ENCODE results near the gene PLAGL2.

PLAGL2 gene

GRCh38 chr20:32157611-32158010 lies 49.9 kb downstream of the PLAGL2 start:
- no peaks in the 10 kb centered on the region for H3K27me3 ChIP-seq (ENCODE audit: low read depth, low read length)
- no peaks in the 10 kb centered on the region for H4K20me1 ChIP-seq (ENCODE audit: insufficient read depth, low read length)
- H3K79me2 ChIP-seq (ENCODE audit: low read length): no peaks in the 10 kb centered on the region
- no peak for TF ChIP-seq EZH2phosphoT487 (IDR thresholded peaks at IDR 0.05; ENCODE audit: low read depth)
- TF ChIP-seq CTCF (IDR thresholded peaks at IDR 0.05; ENCODE audit: low read depth, low read length): no peak
- H2AFZ ChIP-seq (ENCODE audit: low read depth, low read length): no peak overlapping the region
- H3K9me3 ChIP-seq (ENCODE audit: insufficient read depth, low read length): no peaks in the 10 kb centered on the region
- H3K4me1 ChIP-seq (ENCODE audit: low read length): peaks cover 13% of the 10 kb centered on the region
- peaks cover 68% of the 10 kb centered on the region for H3K36me3 ChIP-seq (replicated peaks; ENCODE audit: low read depth, low read length)
- no peak overlapping the region for H3K9ac ChIP-seq (ENCODE audit: low read length)
- H3K4me3 ChIP-seq (ENCODE audit: low read length): no peak overlapping the region
- no peak overlapping the region for H3K4me2 ChIP-seq (ENCODE audit: low read length)
- H3K27ac ChIP-seq (ENCODE audit: low read length): no peak overlapping the region

GRCh38 chr20:32155017-32155981 lies 52.2 kb downstream of the PLAGL2 start:
- TF ChIP-seq CTCF (IDR thresholded peaks at IDR 0.05; ENCODE audit: low read depth, low read length) (peak; percentile 58), EZH2phosphoT487 (IDR thresholded peaks at IDR 0.05; ENCODE audit: low read depth) (no peak)
- Histone ChIP-seq H3K27ac (ENCODE audit: low read length) (peak overlapping the region; percentile 55), H3K4me1 (ENCODE audit: low read length) (peaks cover 13% of the 10 kb centered on the region), H3K9ac (ENCODE audit: low read length) (no peak overlapping the region), H3K36me3 (replicated peaks; ENCODE audit: low read depth, low read length) (peaks cover 68% of the 10 kb centered on the region), H3K4me2 (ENCODE audit: low read length) (peak overlapping the region; percentile 4; the same call in 1 of the 2 replicates), H2AFZ (ENCODE audit: low read depth, low read length) (no peak overlapping the region), H4K20me1 (ENCODE audit: insufficient read depth, low read length) (no peaks in the 10 kb centered on the region), H3K27me3 (ENCODE audit: low read depth, low read length) (no peaks in the 10 kb centered on the region), H3K9me3 (ENCODE audit: insufficient read depth, low read length) (no peaks in the 10 kb centered on the region), H3K79me2 (ENCODE audit: low read length) (no peaks in the 10 kb centered on the region), H3K4me3 (ENCODE audit: low read length) (no peak overlapping the region)

- Histone ChIP-seq H3K9ac (ENCODE audit: low read length) (no peak overlapping the region), H3K79me2 (ENCODE audit: low read length) (no peaks in the 10 kb centered on the region), H4K20me1 (ENCODE audit: insufficient read depth, low read length) (no peaks in the 10 kb centered on the region), H3K4me2 (ENCODE audit: low read length) (no peak overlapping the region), H3K36me3 (replicated peaks; ENCODE audit: low read depth, low read length) (peaks cover 66% of the 10 kb centered on the region), H3K4me3 (ENCODE audit: low read length) (no peak overlapping the region), H3K4me1 (ENCODE audit: low read length) (peaks cover 13% of the 10 kb centered on the region), H3K27me3 (ENCODE audit: low read depth, low read length) (no peaks in the 10 kb centered on the region), H2AFZ (ENCODE audit: low read depth, low read length) (no peak overlapping the region), H3K27ac (ENCODE audit: low read length) (no peak overlapping the region), H3K9me3 (ENCODE audit: insufficient read depth, low read length) (no peaks in the 10 kb centered on the region)
- no peak for TF ChIP-seq CTCF (IDR thresholded peaks at IDR 0.05; ENCODE audit: low read depth, low read length)
- no peak for TF ChIP-seq EZH2phosphoT487 (IDR thresholded peaks at IDR 0.05; ENCODE audit: low read depth)
These were observed 53.8 kb downstream of the PLAGL2 start for GRCh38 chr20:32153771-32154170.

GRCh38 chr20:32153156-32153665 lies 54.3 kb downstream of the PLAGL2 start:
- Histone ChIP-seq H3K36me3 (replicated peaks; ENCODE audit: low read depth, low read length) (peaks cover 63% of the 10 kb centered on the region), H4K20me1 (ENCODE audit: insufficient read depth, low read length) (no peaks in the 10 kb centered on the region), H3K4me2 (ENCODE audit: low read length) (no peak overlapping the region), H3K4me1 (ENCODE audit: low read length) (peaks cover 13% of the 10 kb centered on the region), H3K27me3 (ENCODE audit: low read depth, low read length) (no peaks in the 10 kb centered on the region), H3K79me2 (ENCODE audit: low read length) (no peaks in the 10 kb centered on the region), H2AFZ (ENCODE audit: low read depth, low read length) (no peak overlapping the region), H3K27ac (ENCODE audit: low read length) (no peak overlapping the region), H3K9ac (ENCODE audit: low read length) (no peak overlapping the region), H3K9me3 (ENCODE audit: insufficient read depth, low read length) (no peaks in the 10 kb centered on the region), H3K4me3 (ENCODE audit: low read length) (no peak overlapping the region)
- TF ChIP-seq CTCF (IDR thresholded peaks at IDR 0.05; ENCODE audit: low read depth, low read length) (no peak), EZH2phosphoT487 (IDR thresholded peaks at IDR 0.05; ENCODE audit: low read depth) (no peak)
